Smooth muscle cell (in vitro differentiated cells): Measurements from ENCODE around the gene CYBC1. TPM values are rescaled to one million over a fixed set of nuclear protein-coding genes. Genes with fewer than 3 reads are reported as not detected.

Experiments
- DNase-seq: peaks from one replicate; lab custom pipeline; 2025; ENCODE audit not compliant: unreplicated experiment; lab: John Stamatoyannopoulos, UW
- H2AFZ ChIP-seq: fragments of 200-600 bp; sonication (generic); 2 replicates; pipeline ENCODE4 v1.6.0; 2016; ENCODE audit warnings: antibody characterized with exemption, low read depth, mild to moderate bottlenecking
- H3F3A ChIP-seq: fragments of 200-600 bp; sonication (generic); 2 replicates; pipeline ENCODE4 v1.6.0; 2017; ENCODE audit warnings: antibody characterized with exemption, low read depth
- H3K27ac ChIP-seq: fragments of 200-600 bp; sonication (generic); 2 replicates; pipeline ENCODE4 v1.5.1; 2016; ENCODE audit warnings: low read depth, mild to moderate bottlenecking
- H3K27me3 ChIP-seq: fragments of 200-600 bp; sonication (generic); 2 replicates; pipeline ENCODE4 v1.6.1; 2016; ENCODE audit warnings: low read depth, mild to moderate bottlenecking
- H3K36me3 ChIP-seq: fragments of 200-600 bp; sonication (generic); 2 replicates; pipeline ENCODE4 v1.5.1; 2016; ENCODE audit warnings: low read depth
- H3K4me1 ChIP-seq: fragments of 200-600 bp; sonication (generic); 2 replicates; pipeline ENCODE4 v1.5.1; 2016; ENCODE audit warnings: low read depth
- H3K4me2 ChIP-seq: fragments of 200-600 bp; sonication (generic); 2 replicates; pipeline ENCODE4 v1.6.0; 2016; ENCODE audit warnings: mild to moderate bottlenecking
- H3K4me3 ChIP-seq: fragments of 200-600 bp; sonication (generic); 2 replicates; pipeline ENCODE4 v1.5.1; 2016; ENCODE audit warnings: mild to moderate bottlenecking
- H3K79me2 ChIP-seq: fragments of 200-600 bp; sonication (generic); 2 replicates; pipeline ENCODE4 v1.6.0; 2016; ENCODE audit warnings: low read depth, mild to moderate bottlenecking
- H3K9ac ChIP-seq: fragments of 200-600 bp; sonication (generic); 2 replicates; pipeline ENCODE4 v1.6.0; 2016; ENCODE audit warnings: low read depth
- H3K9me3 ChIP-seq: fragments of 200-600 bp; sonication (generic); replicated peaks from 2 replicates; pipeline ENCODE4 v1.5.1; 2016; ENCODE audit warnings: low read depth
- H4K20me1 ChIP-seq: fragments of 200-600 bp; sonication (generic); 2 replicates; pipeline ENCODE4 v1.6.0; 2016; ENCODE audit warnings: low read depth
- CTCF ChIP-seq: fragments of 200-600 bp; sonication (generic); IDR thresholded peaks from 2 replicates; pipeline ENCODE4 v1.5.1; 2017; ENCODE audit warnings: borderline replicate concordance, mild to moderate bottlenecking, antibody characterized with exemption; ENCODE audit not compliant: insufficient read depth, poor library complexity, severe bottlenecking
- WGBS: methylation state at CpG from one replicate; pipeline ENCODE4 v1.1.7; 2016; ENCODE audit warnings: low lambda C conversion rate; 5-methylcytosine and 5-hydroxymethylcytosine counted together
- polyA plus RNA-seq: library from polyadenylated mRNA; unstranded; fragments of >200 nt; fragmentation: Nextera tagmentation; extraction: Ambion mirVana; gene quantifications from 2 replicates; pipeline ENCODE4 v1.2.1, GENCODE V29; 2016
- total RNA-seq: library from RNA; depleted of rRNA; stranded (reverse); fragments of >200 nt; gene quantifications from 2 replicates; pipeline ENCODE4 v1.2.3, GENCODE V29; 2014

CYBC1 gene
- total and polyA plus RNA-seq, 2 experiments from 2014 or later: 23.3 to 65.8 TPM

- no peak overlapping the region for H2AFZ ChIP-seq
- DNase-seq: no peak
- H3K4me1 ChIP-seq: peaks cover 4% of the 10 kb centered on the region
- no peaks in the 10 kb centered on the region for H3K79me2 ChIP-seq
- H3K27me3 ChIP-seq: no peaks in the 10 kb centered on the region
- no peak overlapping the region for H3K27ac ChIP-seq
- no peak overlapping the region for H3K4me2 ChIP-seq
- H3F3A ChIP-seq: peaks cover 4% of the 10 kb centered on the region
- peaks cover 5% of the 10 kb centered on the region for H4K20me1 ChIP-seq
- no peaks in the 10 kb centered on the region for H3K9me3 ChIP-seq
- H3K36me3 ChIP-seq: no peaks in the 10 kb centered on the region
- WGBS: 77% methylated on average over 12 of the region's 12 CpGs
- TF ChIP-seq CTCF: no peak
- no peak overlapping the region for H3K4me3 ChIP-seq
- H3K9ac ChIP-seq: no peak overlapping the region
Observed at GRCh38 chr17:82495844-82496528, 45.4 kb upstream of the CYBC1 start.

GRCh38 chr17:82494236-82495055 lies 43.9 kb upstream of the CYBC1 start:
- 11% methylated on average over 17 of the region's 17 CpGs for WGBS
- Histone ChIP-seq H3K79me2 (no peaks in the 10 kb centered on the region), H3K4me3 (no peak overlapping the region), H3K4me2 (no peak overlapping the region), H4K20me1 (peaks cover 5% of the 10 kb centered on the region), H3K36me3 (no peaks in the 10 kb centered on the region), H3K27me3 (no peaks in the 10 kb centered on the region), H3K27ac (no peak overlapping the region), H3K9me3 (no peaks in the 10 kb centered on the region), H3F3A (peaks cover 4% of the 10 kb centered on the region), H3K9ac (no peak overlapping the region), H2AFZ (no peak overlapping the region), H3K4me1 (peaks cover 4% of the 10 kb centered on the region)
- TF ChIP-seq CTCF: peak; percentile 89
- peak; percentile 81 for DNase-seq

GRCh38 chr17:82493226-82493781 lies 42.8 kb upstream of the CYBC1 start:
- Histone ChIP-seq H4K20me1 (peaks cover 5% of the 10 kb centered on the region), H3F3A (peaks cover 4% of the 10 kb centered on the region), H3K9ac (no peak overlapping the region), H3K79me2 (no peaks in the 10 kb centered on the region), H3K4me1 (peaks cover 4% of the 10 kb centered on the region), H3K4me2 (no peak overlapping the region), H3K27me3 (no peaks in the 10 kb centered on the region), H3K4me3 (no peak overlapping the region), H3K9me3 (no peaks in the 10 kb centered on the region), H3K27ac (no peak overlapping the region), H2AFZ (no peak overlapping the region), H3K36me3 (no peaks in the 10 kb centered on the region)
- no peak for DNase-seq
- no peak for TF ChIP-seq CTCF
- WGBS: 83% methylated on average over 12 of the region's 12 CpGs
